ENCODE measurements around the gene HOXB5.

The HOXB5 gene

GRCh38 chr17:48633266-48633677 lies 39.7 kb upstream of the HOXB5 start:
- no peak overlapping the region for H3K27ac ChIP-seq
- no peak for TF ChIP-seq CTCF (conservative IDR thresholded peaks at IDR 0.05; ENCODE audit: low read depth)
- ChIA-PET CTCF (no interaction called here), POLR2A (ENCODE audit: low non-redundant PET) (no interaction called here)
- DNase-seq (ENCODE audit: low spot score) = no peak

- ChIA-PET POLR2A (ENCODE audit: low non-redundant PET) (no interaction called here), CTCF (interaction anchor here (0.7 kb wide), 1 partner anchor 127 kb away, joined by 3 read pairs; no protein-coding TSS in a partner anchor)
- no peak for TF ChIP-seq CTCF (conservative IDR thresholded peaks at IDR 0.05; ENCODE audit: low read depth)
Measured at GRCh38 chr17:48632579-48633265, 39.1 kb upstream of the HOXB5 start.

GRCh38 chr17:48631693-48632578 lies 38.4 kb upstream of the HOXB5 start:
- H3K27ac ChIP-seq = no peak overlapping the region
- ChIA-PET CTCF (interaction anchor here (0.7 kb wide), 1 partner anchor 81 kb away, joined by 5 read pairs; no protein-coding TSS in a partner anchor), POLR2A (ENCODE audit: low non-redundant PET) (no interaction called here)
- DNase-seq (ENCODE audit: low spot score) = no peak
- no peak for TF ChIP-seq CTCF (conservative IDR thresholded peaks at IDR 0.05; ENCODE audit: low read depth)

More at GRCh38 chr17:48632579-48633265, 39.1 kb upstream of the HOXB5 start:
- no peak overlapping the region for H3K27ac ChIP-seq
- DNase-seq (ENCODE audit: low spot score) = no peak

GRCh38 chr17:48630925-48631692 lies 37.5 kb upstream of the HOXB5 start:
- POLR2A ChIA-PET (ENCODE audit: low non-redundant PET) = no interaction called here
- CTCF ChIA-PET = interaction anchor here (0.7 kb wide), 1 partner anchor 81 kb away, joined by 5 read pairs; no protein-coding TSS in a partner anchor
- no peak for TF ChIP-seq CTCF (conservative IDR thresholded peaks at IDR 0.05; ENCODE audit: low read depth)
- DNase-seq (ENCODE audit: low spot score) = no peak
- H3K27ac ChIP-seq = no peak overlapping the region

- no peak for TF ChIP-seq CTCF (conservative IDR thresholded peaks at IDR 0.05; ENCODE audit: low read depth)
- ChIA-PET CTCF (no interaction called here), POLR2A (ENCODE audit: low non-redundant PET) (no interaction called here)
- H3K27ac ChIP-seq = no peak overlapping the region
- no peak for DNase-seq (ENCODE audit: low spot score)
Measured at GRCh38 chr17:48630009-48630924, 36.7 kb upstream of the HOXB5 start.

All from RWPE1 (cell line).